Activated CD8-positive, alpha-beta memory T cell treated with anti-CD3 and anti-CD28 coated beads for 1 hour (primary cell): ENCODE measurements around the gene GOSR1.
"Not testable (repeated sequence)": the region's sequence is repeated elsewhere in the genome, so short reads cannot be mapped to it uniquely, and the experiment has no call there.

ENCODE experiments used
- DNase-seq, 2 donors: peaks; one replicate each; pipeline ENCODE4 v3.0.0-alpha.2; 2020; ENCODE audit warnings: low read depth in 1 of 2; ENCODE audit errors: extremely low read depth in 1 of 2

The GOSR1 gene

DNA sequence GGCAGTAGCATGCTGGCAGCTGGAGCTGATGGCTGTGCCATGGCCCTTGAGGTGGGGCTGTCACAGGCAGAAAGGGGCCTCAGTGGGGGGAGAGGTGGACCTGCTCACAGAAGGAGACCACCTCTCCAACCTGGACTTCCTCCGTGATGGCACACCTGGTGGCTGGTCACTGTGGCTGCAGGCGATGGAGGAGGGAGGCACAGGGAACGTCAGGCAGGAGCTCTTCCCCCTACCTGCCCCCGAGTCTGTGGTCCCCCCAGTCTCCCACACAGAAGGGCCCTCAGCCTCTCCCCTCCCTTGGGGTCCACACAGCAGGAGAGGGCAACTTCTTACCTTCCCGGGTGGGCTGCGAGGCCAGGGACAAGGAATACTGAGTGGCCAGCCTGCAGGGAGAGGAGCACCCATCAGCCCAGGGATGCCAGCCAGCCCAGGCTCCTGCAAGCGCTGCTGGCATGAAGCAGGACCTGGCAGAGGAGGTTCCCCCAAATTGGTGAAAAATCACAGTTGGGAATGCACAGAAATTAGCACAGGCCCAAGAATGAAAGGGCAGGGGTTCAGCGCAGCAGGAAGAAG is 96.5 kb downstream of the GOSR1 start:
- DNase-seq: no peak

DNA sequence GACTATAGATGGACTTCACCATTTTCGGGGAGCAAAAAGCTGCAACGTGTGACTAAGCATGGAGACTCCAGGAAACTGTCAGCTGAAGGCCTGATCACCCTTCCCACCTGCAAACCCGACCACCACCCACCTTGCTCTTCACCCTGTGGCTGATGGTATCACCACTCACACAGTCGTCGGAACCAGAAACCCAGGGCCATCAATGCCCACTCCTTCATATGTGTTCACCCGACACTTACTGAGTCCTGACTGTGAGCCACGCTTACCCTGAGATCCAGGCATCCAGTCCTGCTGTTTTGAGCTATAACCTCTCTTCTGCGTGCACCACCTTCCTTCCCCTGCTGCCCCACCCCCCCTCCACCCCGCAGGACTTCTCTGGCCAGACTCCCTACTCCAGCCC is 97.1 kb downstream of the GOSR1 start:
- DNase-seq: not testable (repeated sequence)

DNA sequence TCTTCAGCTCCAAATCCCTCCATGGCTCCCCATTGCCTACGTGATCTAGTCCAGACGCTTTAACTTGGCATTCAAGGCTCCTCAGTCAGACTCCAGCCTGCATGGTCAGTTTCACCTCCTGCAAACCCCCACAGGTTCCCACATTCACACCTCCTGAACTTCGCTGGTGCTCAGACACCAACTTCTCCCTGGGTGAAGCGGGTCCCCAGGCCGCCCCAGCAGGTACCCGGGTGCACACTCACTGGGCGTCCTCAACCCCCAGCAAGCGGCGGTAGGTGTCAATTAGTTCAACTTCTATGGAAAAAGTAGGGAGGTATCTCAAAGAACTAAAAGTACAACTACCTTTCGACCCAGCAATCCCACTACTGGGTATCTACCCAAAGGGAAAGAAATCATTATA is 97.6 kb downstream of the GOSR1 start:
- DNase-seq: not testable (repeated sequence)

DNA sequence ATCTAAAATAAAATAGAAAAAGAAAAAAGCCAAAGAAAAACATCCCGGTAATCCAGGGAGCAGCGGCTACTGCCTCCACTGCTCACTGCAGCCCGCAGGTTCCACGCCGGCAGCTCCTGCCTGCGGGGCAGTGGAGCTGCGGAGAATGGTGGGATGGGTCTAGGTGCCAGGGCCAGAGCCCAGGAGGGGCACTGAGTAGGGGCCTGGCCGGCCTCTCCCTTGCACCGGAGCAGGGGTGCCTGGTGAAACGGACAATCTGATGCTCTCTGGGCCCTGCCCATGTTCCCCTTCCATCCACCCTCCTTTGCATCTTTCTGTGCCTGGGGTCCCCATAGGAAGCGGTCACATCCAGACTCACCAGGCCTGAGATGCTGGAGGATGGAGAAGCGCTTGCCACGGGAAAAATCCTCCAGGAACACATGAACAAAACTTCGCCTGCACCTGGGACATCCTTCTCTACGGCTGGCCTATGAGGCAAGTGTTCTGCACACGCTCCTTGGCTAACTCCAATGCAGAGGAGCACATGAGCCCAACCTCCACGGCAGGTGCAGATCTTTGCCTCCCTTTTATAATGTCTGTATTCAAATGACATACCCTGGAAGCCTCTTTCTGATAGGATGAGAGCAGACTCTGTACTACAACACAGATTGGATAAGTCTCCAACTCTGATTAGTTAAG is 98.6 kb downstream of the GOSR1 start:
- DNase-seq: not testable (repeated sequence)

DNA sequence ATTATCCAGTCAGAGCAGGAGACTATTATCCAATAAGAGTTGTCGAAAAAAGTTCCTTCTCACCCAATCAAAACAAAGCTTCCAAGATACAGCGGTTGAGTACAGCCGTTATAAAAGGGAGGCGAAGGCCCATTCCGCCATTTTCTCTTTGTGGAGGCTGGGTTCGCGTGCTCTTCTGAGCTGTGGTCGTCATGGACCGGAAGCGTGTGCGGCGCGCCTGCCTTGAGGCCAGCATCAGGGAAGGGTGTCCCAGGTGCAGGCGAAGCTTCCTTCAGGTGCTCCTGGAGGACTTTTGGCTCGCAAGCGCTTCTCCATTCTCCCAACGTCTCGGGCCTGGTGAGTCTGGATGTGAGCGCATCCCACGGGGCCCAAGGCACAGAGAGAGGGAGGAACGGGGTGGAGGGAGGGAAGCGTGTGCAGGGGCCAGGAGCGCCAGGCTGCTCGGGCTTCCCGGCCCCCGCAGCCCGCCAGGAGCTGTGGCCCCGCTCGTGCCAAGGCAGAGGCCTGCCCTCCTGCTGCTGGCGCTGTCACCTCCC is 99.2 kb downstream of the GOSR1 start:
- no peak for DNase-seq
